ENCODE data around the gene ECM2.

Gene ECM2

GRCh38 chr9:92516521-92516920 lies 19.3 kb downstream of the ECM2 start:
- H3K4me3 ChIP-seq: no peak overlapping the region

GRCh38 chr9:92514635-92515034 lies 21.2 kb downstream of the ECM2 start:
- no peak for TF ChIP-seq Cebpa-rat (IDR thresholded peaks at IDR 0.05)

More at GRCh38 chr9:92516521-92516920, 19.3 kb downstream of the ECM2 start:
- Histone ChIP-seq H4K20me1 (no peaks in the 10 kb centered on the region), H3K27ac (no peak overlapping the region), H3K36me3 (0 out of 2 replicates have a peak, but pooled peaks cover 4% of the 10 kb centered on the region), H3K4me2 (no peak overlapping the region), H3K9me3 (0 out of 2 replicates have a peak, but pooled peaks cover 5% of the 10 kb centered on the region), H3K27me3 (no peaks in the 10 kb centered on the region), H3K9ac (no peak overlapping the region), H3K4me1 (peaks cover 17% of the 10 kb centered on the region)
- TF ChIP-seq Cebpa-rat (IDR thresholded peaks at IDR 0.05): no peak

GRCh38 chr9:92513349-92513748 lies 22.4 kb downstream of the ECM2 start:
- no peak overlapping the region; the same call in 1 of the 2 replicates for H3K27ac ChIP-seq
- peak overlapping the region; percentile 53 for H3K4me2 ChIP-seq
- H3K36me3 ChIP-seq: no peaks in the 10 kb centered on the region
- no peak overlapping the region for H3K4me3 ChIP-seq
- no peaks in the 10 kb centered on the region for H3K27me3 ChIP-seq
- H3K9ac ChIP-seq: no peak overlapping the region
- no peaks in the 10 kb centered on the region for H4K20me1 ChIP-seq
- no peaks in the 10 kb centered on the region for H3K9me3 ChIP-seq
- TF ChIP-seq Cebpa-rat (IDR thresholded peaks at IDR 0.05): no peak
- H3K4me1 ChIP-seq: peaks cover 25% of the 10 kb centered on the region

More at GRCh38 chr9:92514635-92515034, 21.2 kb downstream of the ECM2 start:
- no peak overlapping the region for H3K27ac ChIP-seq
- no peaks in the 10 kb centered on the region for H3K27me3 ChIP-seq
- H3K36me3 ChIP-seq: no peaks in the 10 kb centered on the region
- no peak overlapping the region for H3K9ac ChIP-seq
- no peak overlapping the region for H3K4me2 ChIP-seq
- H3K4me3 ChIP-seq: no peak overlapping the region
- peaks cover 25% of the 10 kb centered on the region for H3K4me1 ChIP-seq
- H4K20me1 ChIP-seq: no peaks in the 10 kb centered on the region
- H3K9me3 ChIP-seq: no peaks in the 10 kb centered on the region

- Histone ChIP-seq H3K27ac (no peak overlapping the region), H3K4me2 (peak overlapping the region; percentile 53), H4K20me1 (no peaks in the 10 kb centered on the region), H3K4me3 (no peak overlapping the region), H3K27me3 (no peaks in the 10 kb centered on the region), H3K4me1 (peaks cover 25% of the 10 kb centered on the region), H3K9me3 (no peaks in the 10 kb centered on the region), H3K36me3 (no peaks in the 10 kb centered on the region), H3K9ac (no peak overlapping the region)
- TF ChIP-seq Cebpa-rat (IDR thresholded peaks at IDR 0.05): no peak
These were observed 23.2 kb downstream of the ECM2 start for GRCh38 chr9:92512622-92513021.

GRCh38 chr9:92510747-92511146 lies 25.0 kb downstream of the ECM2 start:
- Histone ChIP-seq H4K20me1 (no peaks in the 10 kb centered on the region), H3K27me3 (no peaks in the 10 kb centered on the region), H3K9ac (no peak overlapping the region), H3K9me3 (no peaks in the 10 kb centered on the region), H3K4me1 (peaks cover 25% of the 10 kb centered on the region), H3K27ac (no peak overlapping the region), H3K4me3 (no peak overlapping the region), H3K4me2 (peak overlapping the region; percentile 27), H3K36me3 (no peaks in the 10 kb centered on the region)
- TF ChIP-seq Cebpa-rat (IDR thresholded peaks at IDR 0.05): no peak

- Histone ChIP-seq H3K9me3 (no peaks in the 10 kb centered on the region), H3K27me3 (no peaks in the 10 kb centered on the region), H3K36me3 (no peaks in the 10 kb centered on the region), H3K4me1 (peaks cover 25% of the 10 kb centered on the region), H3K4me2 (no peak overlapping the region), H3K27ac (no peak overlapping the region), H3K9ac (no peak overlapping the region), H3K4me3 (no peak overlapping the region), H4K20me1 (no peaks in the 10 kb centered on the region)
- no peak for TF ChIP-seq Cebpa-rat (IDR thresholded peaks at IDR 0.05)
These were observed 26.7 kb downstream of the ECM2 start for GRCh38 chr9:92509050-92509449.

- no peak for TF ChIP-seq Cebpa-rat (IDR thresholded peaks at IDR 0.05)
- no peaks in the 10 kb centered on the region for H3K27me3 ChIP-seq
- H3K4me3 ChIP-seq: no peak overlapping the region
- no peak overlapping the region for H3K4me2 ChIP-seq
- H4K20me1 ChIP-seq: no peaks in the 10 kb centered on the region
- no peak overlapping the region for H3K9ac ChIP-seq
- no peak overlapping the region for H3K27ac ChIP-seq
- H3K9me3 ChIP-seq: no peaks in the 10 kb centered on the region
- H3K4me1 ChIP-seq: peaks cover 19% of the 10 kb centered on the region
- no peaks in the 10 kb centered on the region for H3K36me3 ChIP-seq
These were observed 27.6 kb downstream of the ECM2 start for GRCh38 chr9:92508018-92508820.

- Histone ChIP-seq H3K27me3 (no peaks in the 10 kb centered on the region), H3K36me3 (no peaks in the 10 kb centered on the region), H3K4me2 (no peak overlapping the region), H3K27ac (no peak overlapping the region), H3K4me1 (peaks cover 11% of the 10 kb centered on the region), H4K20me1 (no peaks in the 10 kb centered on the region), H3K9me3 (no peaks in the 10 kb centered on the region), H3K9ac (no peak overlapping the region), H3K4me3 (no peak overlapping the region)
- no peak for TF ChIP-seq Cebpa-rat (IDR thresholded peaks at IDR 0.05)
These were observed 28.3 kb downstream of the ECM2 start for GRCh38 chr9:92507496-92507895.

GRCh38 chr9:92507005-92507404 lies 28.8 kb downstream of the ECM2 start:
- TF ChIP-seq Cebpa-rat (IDR thresholded peaks at IDR 0.05): no peak
- no peaks in the 10 kb centered on the region for H3K27me3 ChIP-seq
- no peaks in the 10 kb centered on the region for H3K9me3 ChIP-seq
- no peaks in the 10 kb centered on the region for H3K36me3 ChIP-seq
- H3K4me2 ChIP-seq: no peak overlapping the region
- no peak overlapping the region for H3K9ac ChIP-seq
- H4K20me1 ChIP-seq: no peaks in the 10 kb centered on the region
- no peak overlapping the region for H3K4me3 ChIP-seq
- H3K27ac ChIP-seq: no peak overlapping the region
- peaks cover 8% of the 10 kb centered on the region for H3K4me1 ChIP-seq

GRCh38 chr9:92506184-92506857 lies 29.5 kb downstream of the ECM2 start:
- Histone ChIP-seq H4K20me1 (no peaks in the 10 kb centered on the region), H3K27me3 (no peaks in the 10 kb centered on the region), H3K9ac (no peak overlapping the region), H3K27ac (no peak overlapping the region), H3K9me3 (no peaks in the 10 kb centered on the region), H3K4me2 (no peak overlapping the region), H3K4me3 (no peak overlapping the region), H3K4me1 (peaks cover 8% of the 10 kb centered on the region), H3K36me3 (no peaks in the 10 kb centered on the region)
- TF ChIP-seq Cebpa-rat (IDR thresholded peaks at IDR 0.05): no peak

All from BLaER1 (cell line).